SKM-1 treated with dmso at 0.1 percent for 144 hours (cell line): ENCODE results near the gene ARHGEF4.

Experiments used
- DNase-seq: peaks from one replicate; lab custom pipeline; 2025; ENCODE audit not compliant: unreplicated experiment; lab: John Stamatoyannopoulos, UW

ARHGEF4 gene

GRCh38 chr2:131035112-131035825 is 198.6 kb downstream of the ARHGEF4 start:
- DNase-seq, result no peak

DNA sequence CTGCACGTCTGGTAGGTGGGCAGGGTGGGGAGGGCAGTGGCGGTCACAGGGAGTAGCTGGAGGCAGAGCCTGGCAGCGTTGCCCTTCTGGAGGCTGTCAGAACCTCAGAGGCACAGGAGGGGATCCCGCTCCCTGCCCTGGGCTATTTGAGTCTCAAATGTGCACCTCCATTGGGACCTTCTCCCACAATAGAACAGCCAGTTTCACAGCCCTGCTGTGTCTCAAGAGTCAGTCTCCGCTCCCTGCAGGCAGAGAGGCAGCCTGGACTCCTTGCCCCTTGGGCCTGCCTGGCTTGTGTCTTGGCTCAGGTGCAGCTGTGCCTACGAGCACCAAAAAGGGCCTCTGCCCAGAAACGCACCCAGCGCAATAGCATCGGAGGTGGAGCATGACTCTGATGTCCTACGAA is 199.1 kb downstream of the ARHGEF4 start:
- no peak for DNase-seq

DNA sequence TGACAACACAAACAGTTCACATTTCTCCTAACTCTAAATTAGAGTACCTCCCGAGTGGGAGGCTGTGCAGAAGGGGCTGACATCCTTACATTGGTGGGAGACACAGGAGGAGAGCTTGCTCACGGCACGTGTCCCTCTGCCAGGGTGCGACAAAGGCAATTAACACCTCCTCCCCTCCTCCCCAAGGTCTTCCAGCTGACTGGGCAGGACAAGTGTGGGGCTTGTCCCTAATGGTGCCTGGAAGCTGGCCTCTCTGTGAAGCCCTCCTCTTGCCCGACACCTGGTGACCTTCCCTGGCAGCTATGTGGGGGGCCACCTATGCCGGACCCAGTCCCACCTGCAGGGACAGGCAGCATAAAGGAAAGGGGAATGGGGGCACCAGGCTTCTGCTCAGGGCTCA is 199.6 kb downstream of the ARHGEF4 start:
- no peak for DNase-seq

DNA sequence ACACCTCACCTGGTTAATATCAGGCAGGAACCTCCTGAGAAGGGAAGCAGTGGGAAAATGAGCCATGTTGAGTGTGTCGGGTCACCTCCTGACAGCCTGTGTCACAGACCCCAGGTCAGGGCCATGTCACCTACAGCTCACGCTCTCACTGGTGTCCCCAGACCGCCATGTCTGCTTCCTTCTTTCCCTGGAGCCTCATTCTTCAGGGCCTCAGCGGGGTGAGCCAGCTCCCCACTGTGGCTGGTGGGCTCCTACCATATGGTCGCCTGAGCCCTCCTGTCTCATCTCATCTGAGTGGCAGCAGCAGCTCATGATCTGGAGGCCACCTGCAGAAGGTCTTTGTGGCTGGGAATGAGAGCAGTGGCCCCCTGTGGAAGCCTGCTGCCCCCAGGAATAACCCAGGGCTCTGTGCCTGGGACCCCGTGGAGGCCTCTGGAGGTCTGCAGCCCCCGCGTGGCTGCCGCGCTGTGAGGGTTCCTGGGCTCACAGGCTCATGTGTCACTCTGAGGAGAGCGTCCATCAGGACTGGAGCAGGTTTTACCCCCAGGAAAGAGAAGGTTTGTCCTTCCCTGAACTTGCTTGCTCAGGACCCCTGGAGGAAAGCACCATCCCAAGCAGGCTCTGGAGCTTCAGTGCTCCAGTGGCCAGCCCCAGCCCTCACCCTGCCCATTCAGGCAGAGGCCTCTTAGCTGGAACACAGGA is 200.1 kb downstream of the ARHGEF4 start:
- no peak for DNase-seq

DNA sequence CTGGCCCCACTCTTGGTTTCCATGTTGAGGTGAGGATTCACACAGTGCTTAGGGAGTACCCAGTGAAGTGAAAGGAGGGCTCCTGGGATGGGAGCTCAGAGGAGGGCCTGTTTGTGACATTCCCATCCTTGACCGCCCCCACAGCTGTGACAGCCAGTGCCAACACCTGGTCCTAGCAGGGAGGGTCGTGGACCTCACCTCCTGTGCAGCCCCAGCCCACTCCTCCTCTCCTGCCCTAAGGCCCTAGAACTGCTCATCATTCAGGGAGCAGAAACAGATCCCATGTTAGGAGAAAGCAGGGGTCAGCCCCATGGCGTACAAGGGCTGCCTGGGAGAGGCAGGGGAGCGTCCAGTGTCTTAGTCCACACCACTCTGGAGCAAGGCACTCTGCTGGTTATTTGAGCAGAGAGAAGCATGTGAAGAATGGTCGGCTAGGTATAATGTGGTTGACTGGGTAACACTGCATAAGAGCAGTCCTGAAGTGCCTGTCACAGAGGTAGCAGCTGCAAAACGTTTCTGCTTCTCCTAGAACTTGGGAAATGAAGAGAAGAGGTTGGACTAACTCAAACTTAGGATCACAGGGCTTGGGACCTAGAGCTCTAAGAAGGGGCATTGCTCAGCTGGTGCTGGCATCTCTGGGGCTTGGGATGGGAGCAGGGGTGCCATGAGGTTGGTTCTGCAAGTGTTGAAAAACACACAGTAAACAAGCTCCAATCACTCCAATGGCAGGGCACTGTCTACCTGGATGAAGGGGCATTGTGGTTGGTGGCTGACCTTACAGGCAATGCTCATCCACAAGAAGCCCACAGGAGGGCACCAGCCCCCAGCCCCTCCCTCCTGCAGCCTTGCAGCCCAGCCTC is 200.9 kb downstream of the ARHGEF4 start:
- no peak for DNase-seq

DNA sequence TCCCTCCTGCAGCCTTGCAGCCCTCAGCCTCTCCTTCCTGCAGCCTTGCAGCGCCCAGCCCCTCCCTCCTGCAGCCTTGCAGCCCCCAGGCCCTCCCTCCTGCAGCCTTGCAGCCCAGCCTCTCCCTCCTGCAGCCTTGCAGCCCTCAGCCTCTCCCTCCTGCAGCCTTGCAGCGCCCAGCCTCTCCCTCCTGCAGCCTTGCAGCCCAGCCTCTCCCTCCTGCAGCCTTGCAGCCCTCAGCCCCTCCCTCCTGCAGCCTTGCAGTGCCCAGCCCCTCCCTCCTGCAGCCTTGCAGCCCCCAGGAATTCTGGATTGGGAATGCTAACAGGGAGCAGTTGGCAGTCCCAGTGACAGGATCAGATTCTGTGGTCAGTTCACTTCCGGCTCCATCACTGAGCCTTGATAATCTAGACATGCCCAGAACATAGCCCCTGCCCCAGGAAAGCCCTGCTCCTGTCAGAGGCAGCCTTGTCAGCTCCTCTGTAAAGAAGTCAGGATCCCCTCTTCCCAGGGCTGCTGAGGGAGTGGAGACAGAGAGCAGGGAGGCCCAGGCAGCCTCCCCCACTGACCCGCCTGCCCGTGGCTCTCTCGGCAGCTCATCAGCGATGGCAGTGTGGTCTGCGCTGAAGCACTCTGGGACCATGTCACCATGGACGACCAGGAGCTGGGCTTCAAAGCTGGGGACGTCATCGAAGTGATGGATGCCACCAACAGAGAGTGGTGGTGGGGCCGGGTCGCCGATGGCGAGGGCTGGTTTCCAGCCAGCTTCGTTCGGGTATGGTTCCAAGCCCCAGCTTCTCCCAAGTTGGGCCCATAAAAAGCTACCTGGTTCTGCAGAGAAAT is 201.8 kb downstream of the ARHGEF4 start:
- no peak for DNase-seq

DNA sequence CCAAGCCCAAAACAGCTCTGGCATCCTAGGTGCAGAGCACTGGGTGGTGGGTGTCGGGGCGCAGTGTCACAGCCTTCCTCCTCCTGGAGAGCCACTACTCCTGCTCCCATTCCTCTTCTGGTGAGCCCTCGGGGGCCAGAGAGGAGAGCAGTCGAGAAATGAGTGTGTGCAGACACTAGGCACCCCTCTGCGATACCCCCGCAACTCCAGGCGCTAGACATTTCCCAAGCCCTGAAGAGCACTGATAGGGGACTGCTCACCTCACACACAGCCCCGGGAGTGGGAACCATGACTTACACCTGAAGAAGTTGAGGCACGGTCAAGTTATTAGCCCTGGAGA is 202.4 kb downstream of the ARHGEF4 start:
- DNase-seq, result no peak

GRCh38 chr2:131039535-131039907 is 202.8 kb downstream of the ARHGEF4 start:
- no peak for DNase-seq

GRCh38 chr2:131039908-131040660 is 203.4 kb downstream of the ARHGEF4 start:
- no peak for DNase-seq

GRCh38 chr2:131040661-131041401 is 204.1 kb downstream of the ARHGEF4 start:
- no peak for DNase-seq

DNA sequence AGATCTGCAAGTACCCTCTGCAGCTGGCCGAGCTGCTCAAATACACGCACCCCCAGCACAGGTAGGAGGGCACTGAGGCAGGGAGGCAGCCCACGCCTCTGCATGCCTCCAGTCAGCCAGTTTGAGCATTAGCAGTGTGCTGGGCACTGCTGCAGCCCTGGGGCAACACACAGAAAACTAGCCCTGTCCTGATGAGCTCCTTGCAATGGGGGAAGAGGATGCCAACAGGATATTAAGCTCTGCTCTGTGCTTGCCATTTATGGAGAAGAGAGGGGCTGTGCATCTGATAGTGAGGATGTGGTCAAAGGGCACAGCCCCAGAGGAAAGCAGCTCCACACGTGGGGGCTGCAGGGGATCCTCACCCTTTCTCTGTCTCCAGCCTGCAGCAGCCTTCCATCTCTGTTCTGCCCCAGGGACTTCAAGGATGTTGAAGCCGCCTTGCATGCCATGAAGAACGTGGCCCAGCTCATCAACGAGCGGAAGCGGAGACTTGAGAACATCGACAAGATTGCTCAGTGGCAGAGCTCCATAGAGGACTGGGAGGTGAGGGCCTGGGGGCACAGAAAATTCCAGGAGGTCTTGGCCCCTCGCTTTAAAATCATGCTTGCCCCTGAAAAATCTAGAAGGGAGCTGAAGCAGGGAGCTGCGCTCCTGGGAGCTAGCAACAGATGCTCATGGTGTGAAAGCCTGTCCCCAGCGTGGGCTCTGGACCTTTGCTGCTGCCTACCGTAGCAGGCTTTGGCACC is 204.9 kb downstream of the ARHGEF4 start:
- no peak for DNase-seq

GRCh38 chr2:131042148-131042775 is 205.5 kb downstream of the ARHGEF4 start:
- DNase-seq, result no peak

DNA sequence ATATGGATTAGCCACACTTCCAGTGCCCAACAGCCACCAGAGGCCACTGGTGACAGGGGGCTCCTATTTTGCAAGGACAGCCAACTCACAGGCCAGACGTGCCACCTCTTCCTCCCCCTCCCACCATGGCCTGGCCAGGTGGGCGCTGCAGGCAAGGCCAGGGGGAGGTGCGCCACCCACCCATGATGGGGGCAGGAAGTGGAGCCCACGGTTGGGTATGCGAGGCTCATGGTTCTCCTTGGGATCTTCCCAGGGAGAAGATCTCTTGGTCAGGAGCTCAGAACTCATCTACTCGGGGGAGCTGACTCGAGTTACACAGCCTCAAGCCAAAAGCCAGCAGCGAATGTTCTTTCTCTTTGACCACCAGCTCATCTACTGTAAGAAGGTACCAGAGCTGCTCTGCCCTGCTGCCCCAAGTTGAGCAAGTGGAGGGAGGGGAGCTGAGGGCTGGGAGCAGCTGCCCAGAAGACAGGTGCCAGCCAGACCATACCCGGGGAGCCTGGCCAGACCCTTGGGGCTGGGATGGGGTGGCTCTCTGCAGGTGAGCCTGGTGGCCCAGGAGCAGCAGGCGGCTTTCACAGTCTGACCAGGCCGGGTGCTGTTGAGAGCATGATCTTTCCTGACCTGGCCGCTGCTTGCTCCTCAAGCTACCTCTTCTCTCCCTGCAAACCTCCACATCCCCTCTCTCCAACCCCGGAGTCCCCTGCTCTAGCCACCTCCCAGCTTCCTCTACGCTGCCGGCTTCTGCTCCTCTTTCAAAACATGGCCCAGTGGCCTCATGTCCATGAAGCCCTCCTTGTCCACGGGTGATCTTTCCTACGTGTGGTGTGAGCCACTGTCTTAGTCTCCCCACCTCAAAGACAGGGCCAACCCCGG is 206.7 kb downstream of the ARHGEF4 start:
- no peak for DNase-seq

GRCh38 chr2:131044075-131044756 is 207.5 kb downstream of the ARHGEF4 start:
- no peak for DNase-seq

- no peak for DNase-seq
Observed at GRCh38 chr2:131044757-131045150, 208.0 kb downstream of the ARHGEF4 start.

GRCh38 chr2:131045286-131046027 is 208.7 kb downstream of the ARHGEF4 start:
- no peak for DNase-seq
